Measurements from ENCODE around the gene LIPC.

The LIPC gene

DNA sequence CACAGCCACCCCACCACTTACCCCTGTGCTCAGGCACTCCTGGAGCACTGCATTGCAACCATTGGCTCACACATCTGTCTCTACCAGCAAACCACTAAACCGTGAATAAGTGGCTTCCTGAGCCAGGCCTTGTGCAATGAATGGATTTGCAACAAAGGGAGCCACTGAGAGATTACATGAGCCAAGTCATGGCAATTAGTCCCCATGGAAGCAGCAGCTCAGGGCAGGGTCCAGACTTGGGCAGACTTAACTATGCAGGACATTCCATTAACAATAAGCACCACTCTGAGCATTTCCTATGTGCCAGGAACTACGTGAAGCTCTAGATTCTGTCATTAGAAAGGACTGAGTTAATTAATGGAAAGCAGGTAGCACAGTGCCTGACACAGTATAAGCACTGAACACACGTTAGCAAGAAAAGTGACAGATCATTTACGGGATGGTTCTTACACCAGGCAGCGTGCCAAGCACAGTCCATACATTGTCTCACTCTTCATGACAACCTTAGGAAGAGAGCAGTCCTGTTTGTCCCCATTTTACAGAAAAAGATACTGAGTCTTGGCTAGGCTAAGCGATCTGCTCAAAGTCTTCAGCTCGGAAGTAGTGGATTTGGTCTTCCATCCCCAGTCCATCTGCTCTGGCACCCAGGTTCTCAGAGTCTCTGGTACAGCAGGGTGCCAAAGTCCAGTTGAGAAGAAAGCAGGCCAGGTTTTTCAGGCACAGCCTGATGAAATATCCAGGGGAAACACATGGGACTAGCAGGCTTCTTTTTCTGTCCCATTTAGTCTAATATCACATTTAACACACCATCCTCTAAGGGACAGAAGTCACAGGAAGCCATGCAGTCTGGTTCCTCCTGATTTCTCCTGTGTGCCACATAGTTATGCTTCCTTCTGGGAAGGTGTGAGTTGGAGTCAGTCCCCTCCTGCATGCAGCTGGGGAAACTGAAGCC, 44.1 kb downstream of the LIPC start:
- no peak for DNase-seq (ENCODE audit: low spot score)

DNA sequence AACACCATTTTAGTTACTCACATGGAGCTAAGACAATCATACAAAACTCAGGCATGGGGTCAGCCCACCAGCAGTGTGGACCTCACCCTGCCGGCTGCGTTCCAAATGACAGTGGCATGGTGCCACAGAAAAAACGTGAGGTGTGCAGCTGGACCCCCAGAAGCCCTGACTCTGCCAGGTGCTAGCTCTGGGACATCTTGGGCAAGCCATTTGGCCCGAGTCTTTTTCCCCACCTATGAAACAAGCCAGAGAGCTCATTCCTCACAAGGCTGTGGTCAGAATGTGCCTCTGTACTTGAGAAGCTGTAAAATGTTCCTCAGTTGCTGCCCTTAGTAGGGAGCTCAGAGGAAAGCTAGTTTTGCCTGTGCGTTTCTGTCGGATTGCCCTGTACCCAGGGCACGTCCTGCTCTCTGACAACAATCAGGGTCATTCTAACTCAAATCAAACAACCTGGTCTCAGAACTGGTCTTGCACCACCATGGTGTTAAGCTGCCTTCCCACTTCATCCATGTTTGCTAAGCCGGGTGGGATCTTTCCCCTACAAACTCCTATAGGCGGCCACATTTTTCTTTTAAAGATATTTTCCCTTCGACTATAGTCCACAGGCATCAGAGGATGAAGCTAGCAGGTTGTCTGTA, 44.9 kb downstream of the LIPC start:
- no peak for DNase-seq (ENCODE audit: low spot score)

DNA sequence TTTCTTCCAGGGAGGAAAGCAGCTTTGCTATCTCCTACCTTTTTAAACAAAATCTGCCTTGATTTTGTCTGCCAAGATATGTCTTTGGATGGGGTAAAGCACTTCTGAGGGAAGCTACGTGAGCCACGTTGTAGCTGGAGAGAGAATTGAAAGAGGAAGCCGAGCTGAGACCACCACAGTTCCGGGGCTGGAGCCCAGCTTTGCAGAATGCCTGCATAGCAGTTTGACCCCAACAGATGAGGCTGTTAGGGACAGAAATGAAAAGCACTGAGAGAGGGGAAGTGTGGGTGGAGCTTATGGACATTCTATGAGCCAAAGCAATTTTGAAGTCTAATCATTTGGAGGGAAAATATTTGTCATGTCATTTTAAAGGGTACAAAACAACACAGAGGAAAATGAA, 45.4 kb downstream of the LIPC start:
- no peak for DNase-seq (ENCODE audit: low spot score)

DNA sequence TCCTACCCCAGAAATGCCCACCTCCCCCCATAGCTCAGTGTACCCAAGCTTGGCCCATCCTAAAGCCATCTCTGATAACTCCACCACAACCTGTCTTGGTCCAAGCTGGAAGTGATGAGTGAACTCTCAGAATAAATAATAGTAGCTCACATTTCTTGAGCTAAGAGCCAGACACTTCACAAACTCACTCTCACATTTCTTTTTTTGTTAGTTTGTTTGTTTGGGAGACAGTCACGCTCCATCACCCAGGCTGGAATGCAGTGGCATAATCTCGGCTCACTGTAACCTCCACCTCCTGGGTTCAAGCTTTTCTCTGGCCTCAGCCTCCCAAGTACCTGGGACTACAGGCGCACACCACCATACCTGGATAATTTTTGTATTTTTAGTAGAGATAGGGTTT, 46.2 kb downstream of the LIPC start:
- no peak for DNase-seq (ENCODE audit: low spot score)

DNA sequence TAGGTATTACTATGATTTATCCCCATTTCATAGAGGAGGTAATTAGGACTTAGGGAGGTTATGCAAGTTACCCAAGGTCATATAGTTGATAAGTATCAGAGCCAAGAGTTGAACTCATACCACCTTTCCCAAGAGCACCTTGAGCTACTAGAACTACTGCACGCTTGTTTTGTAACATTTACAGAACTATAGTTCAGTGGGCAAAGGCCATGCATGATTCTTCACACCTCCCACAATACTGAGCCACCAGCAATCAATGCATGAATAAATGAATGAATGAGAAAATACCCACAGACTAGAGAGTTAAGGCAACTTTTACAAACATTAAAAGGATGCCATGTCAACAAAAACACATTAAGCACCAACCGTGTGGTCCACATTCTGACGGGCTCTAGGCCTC, 46.8 kb downstream of the LIPC start:
- no peak for DNase-seq (ENCODE audit: low spot score)

DNA sequence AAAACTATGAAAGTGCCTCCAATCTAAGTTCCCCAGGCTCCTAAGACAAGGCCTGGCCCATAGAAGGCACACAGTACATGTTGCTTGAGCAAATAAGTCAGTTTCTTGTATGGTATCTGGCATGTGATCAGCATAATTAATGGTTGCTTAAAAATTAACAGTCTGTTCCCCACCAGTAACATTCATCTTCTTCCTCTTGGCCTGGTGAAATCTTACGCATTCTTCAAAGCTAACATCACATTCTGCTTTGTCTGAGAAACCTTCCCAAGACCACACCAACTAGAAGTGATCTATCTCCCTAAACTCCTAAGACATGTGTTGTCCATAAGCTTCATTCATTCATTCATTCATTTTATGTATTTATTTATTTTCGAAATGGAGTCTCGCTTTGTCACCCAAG, 48.1 kb downstream of the LIPC start:
- no peak for DNase-seq (ENCODE audit: low spot score)

DNA sequence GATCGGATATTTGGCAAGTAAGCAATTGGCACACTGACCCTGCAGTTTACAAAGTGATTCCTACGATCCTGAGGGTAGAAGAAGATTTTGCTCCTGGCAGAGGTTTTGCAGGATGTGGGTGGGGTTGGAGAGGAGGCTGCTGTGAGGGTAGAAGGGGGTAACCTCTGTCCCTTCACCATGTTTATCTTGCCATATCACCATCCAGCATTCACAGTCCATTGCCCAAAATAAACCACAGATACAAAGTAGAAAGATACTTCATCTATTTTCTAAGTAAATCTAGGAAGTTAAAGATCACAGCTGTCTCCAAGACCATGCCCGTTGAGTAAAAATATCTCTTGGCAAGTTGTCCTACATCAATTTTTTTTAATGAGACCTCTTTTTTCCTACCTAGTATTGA, 51.6 kb downstream of the LIPC start:
- DNase-seq (ENCODE audit: low spot score), result no peak

DNA sequence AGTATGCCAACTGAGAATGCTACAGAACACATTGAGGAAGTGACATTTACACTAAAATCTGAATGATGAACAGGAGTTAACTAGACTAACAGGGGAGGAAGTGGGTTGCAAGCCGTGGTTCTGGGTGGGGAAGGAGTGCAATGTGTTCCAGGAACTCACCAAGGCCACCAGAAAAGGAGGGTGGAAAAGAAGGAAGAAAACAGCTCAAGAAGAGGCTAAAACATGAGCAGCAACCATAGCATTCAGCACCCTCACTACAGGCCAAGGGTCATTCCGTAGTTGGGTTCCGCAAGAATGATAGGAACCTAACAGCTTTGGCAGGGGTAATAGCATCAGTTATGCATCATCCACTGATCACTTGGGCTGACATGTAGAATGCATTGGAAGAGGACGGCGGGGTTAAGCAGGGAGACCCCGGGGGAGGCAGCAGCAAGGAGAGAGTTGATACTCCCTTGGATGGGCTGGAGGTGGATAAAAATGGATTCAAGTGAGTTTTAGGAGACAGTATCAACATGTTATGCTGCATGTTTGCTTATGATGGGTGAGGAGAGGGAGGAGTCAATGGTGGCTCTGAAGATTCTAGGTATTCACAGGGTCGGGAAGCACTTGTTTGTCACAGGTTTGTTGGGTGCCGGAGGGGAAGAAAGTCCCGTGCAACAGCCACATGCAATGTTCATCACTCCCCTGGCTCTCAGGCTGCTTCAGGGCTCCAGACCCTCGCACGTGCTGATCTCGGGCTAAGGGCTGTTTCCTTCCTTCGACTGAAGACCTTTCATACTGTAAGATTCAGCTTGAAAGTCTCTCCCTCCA, 53.2 kb downstream of the LIPC start:
- no peak for DNase-seq (ENCODE audit: low spot score)

DNA sequence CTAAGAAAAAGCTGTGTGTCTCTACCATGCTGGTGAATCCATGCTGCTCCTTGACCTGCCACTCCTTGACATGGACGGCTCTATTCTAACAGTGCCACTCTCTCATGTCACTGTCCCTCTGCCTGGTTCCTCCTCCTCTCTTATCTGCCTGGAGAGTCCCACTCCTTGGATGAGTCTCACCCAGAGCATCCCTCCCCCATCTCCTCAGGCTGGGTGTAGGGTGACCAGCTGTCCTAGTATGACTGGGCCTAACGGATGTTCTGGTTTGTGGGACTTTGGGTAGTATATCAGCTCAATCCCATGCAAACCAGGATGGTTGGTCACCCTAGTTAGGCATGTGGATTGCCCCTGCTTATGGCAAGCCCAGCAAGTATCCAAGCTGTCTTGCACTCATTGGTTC, 54.3 kb downstream of the LIPC start:
- no peak for DNase-seq (ENCODE audit: low spot score)

DNA sequence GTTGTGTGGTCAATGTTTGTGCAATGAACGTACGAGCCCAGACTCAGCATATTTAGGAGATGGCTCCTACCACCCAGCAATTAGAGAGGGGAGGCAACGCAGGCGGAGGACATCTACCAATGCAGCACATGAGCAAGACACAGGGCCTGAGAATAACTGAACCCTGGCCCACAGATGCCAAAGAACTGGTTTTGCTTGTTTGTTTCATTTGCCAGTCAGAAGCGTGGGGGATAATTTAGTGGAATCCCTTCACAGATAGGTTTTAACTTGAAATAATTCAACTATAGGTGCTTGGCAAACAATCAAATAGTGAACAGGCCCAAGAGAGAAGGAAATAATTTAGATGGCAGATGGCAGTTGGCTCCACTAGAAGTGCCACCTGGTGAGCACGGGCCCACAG, 54.8 kb downstream of the LIPC start:
- DNase-seq (ENCODE audit: low spot score), result no peak

DNA sequence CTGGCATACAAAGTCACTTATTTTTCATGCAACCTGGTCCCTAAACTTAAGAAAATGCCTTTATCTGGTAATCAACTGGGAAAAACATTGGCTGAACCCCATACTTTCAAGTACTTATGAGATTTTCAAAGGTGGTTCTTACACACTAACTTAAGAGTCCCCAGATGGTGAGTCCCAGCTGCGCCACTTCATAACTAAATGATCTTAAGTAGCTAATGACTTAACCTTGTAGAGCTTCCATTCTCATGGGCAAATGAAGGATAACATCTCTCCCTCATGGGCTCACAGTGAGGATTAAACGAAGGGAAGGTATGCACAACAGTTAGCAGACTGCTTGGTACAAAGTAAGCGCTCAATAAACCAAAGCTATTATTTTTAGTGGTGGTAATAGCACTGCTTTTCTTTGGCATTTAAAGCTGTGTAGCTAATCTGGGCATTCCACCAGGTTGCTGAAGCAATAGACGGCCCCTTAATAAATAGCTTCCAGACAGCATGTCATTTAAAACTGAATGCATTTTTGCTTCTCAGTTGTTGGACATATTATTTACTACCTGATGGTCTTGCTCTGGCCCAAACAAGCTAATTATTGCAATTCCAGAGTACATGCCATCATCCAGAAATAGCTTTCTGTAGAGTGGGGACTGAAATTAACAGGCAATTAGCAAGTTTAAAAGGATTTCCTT, 55.4 kb downstream of the LIPC start:
- peak; percentile 60 for DNase-seq (ENCODE audit: low spot score)

DNA sequence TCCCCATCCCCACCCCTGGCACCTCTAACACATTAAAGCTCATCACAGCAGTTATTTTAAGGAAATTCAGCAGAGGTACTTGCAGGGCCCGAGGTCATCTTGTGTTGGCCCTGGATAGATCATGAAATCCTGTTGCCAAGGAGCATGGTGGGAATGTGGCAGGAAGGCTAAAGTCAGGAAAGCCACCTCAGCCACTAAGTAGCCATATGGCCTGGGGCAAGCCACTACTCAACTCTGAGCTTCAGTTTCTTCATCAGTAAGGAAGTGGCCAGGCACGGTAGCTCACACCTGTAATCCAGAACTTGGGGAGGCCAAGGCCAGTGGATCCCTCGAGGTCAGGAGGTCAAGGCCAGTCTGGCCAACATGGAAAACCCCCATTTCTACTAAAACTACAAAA, 55.9 kb downstream of the LIPC start:
- DNase-seq (ENCODE audit: low spot score), result no peak

DNA sequence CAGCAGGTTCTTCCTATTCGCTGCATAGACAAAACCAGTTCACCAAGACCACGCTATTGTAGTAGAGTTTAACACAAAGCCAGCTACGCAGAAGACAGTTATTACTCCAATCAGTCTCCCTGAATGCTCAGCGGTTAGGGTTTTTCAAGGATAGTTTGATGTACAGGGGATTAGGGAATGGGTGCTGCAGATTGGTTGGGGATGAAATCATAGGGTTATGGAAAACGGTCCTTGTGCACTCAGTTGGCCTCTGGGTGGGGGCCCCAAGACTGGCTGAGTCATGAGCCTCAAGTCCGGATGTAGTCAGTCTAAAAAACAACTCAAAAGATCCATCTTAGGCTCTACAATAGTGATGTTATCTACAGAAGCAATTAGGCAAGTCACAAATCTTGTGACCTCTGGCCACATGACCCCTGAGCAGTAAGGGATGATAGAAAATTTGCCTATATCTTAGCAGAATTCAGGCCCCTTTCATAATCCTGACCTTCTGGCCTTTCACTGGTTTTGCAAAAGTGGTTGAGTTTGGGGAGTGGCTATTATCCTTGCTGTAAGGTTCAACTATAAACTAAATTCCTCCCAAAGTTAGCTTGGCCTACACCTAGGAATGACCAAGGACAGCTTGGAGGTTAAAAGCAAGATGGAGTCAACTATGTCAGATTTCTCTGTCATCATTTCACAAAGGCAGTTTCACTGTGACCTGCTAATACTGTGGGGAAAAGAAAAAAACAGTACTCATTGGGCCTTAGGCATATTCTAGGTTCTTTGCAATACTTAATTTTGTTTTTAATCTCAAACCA, 57.7 kb downstream of the LIPC start:
- DNase-seq (ENCODE audit: low spot score), result no peak

DNA sequence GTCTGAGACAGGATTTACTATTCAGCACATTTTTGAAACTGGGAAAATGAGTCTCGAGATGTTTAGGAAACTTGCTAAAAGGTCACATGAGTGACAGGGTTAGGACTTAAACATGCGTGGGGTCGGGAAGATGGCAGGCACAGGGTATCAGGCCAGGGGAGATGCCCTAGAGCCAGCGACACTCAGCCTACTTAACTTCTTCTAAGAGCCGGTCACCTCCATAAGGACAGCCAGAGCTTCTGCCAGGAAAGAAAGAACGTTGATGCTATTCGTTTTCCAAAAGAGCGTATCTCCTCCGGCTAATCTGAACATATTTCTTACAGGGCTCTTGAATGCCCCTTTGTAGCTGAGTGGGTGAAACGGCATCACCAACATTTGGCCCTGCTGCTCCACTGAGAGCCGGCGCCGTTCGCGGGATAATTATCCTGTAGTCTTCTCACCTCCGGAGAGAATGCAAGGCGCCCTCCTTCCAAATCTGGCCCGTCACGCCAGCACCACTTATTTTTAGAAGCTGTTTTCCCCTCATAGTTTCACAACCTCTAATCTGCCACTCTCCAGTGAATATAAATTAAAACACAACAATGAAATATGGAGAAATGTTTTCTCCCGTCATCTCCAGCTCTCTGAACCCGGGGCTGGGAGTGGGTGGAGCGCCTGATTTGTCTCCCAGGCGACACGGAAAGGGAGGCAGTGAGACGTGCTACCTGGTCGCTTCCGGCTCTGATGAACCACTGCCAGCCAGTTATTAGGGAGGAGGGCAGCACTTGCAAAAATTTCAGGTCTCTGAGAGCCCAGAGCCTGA, 58.5 kb downstream of the LIPC start:
- DNase-seq (ENCODE audit: low spot score), result no peak

DNA sequence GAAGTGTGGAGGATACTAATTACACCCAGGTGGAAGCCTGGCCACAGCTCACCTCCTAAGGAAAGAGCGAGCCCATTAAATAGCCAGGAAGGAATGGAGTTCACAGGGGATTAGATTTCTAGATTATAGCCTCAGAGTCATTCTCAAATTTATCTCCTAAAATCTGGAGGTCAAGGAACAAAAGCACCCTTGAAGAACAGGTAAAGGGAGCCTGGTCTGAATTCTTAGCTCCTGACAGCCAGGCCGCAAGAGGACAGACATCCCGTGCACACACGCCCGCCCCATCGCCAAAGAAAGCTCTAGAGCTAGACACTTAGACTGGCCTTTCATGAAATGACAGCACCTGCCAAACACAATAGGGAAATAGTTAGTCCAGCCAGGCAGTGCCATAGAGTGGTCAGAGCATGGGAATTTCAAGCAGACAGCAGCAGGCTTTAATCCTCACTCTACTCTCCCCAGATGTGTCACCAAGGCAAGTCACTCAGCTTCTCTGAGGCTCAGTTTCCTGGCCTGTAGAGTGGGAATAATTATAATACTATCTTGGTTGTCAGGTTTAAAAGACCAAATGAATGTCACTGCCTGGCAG, 59.2 kb downstream of the LIPC start:
- DNase-seq (ENCODE audit: low spot score), result no peak

DNA sequence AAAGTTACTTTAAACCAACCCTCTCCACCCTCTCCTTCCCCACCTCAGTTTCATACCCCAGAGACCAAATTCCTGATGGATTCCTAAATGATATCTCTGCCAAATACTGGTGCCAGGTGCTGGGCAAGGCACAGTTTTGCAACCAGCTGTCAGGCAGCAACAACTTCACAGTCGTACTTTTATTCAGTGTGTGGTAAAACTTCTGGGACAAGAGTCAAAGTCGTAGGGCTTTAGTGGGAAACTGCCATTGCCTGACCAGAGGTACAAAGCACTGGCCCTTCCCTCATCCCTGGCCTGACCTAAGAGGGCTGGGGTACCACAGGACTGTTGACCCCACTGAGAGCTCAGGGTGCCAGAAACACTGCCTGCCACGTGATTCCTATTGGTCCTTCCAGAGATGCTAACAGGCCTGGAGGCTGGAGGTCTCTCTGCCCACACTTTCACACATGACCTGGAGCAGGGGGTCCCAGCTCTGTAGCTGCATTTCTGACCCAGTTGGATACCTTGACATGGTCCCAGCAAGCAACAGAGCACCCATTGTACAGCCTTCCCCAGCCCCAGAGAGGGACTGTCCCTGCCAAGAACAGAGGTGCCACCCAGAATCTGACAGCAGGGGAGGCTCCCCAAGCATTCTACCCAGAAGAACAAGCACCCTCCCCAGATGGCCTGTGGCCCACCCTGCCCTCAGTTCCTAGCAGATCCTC, 59.9 kb downstream of the LIPC start:
- no peak for DNase-seq (ENCODE audit: low spot score)

DNA sequence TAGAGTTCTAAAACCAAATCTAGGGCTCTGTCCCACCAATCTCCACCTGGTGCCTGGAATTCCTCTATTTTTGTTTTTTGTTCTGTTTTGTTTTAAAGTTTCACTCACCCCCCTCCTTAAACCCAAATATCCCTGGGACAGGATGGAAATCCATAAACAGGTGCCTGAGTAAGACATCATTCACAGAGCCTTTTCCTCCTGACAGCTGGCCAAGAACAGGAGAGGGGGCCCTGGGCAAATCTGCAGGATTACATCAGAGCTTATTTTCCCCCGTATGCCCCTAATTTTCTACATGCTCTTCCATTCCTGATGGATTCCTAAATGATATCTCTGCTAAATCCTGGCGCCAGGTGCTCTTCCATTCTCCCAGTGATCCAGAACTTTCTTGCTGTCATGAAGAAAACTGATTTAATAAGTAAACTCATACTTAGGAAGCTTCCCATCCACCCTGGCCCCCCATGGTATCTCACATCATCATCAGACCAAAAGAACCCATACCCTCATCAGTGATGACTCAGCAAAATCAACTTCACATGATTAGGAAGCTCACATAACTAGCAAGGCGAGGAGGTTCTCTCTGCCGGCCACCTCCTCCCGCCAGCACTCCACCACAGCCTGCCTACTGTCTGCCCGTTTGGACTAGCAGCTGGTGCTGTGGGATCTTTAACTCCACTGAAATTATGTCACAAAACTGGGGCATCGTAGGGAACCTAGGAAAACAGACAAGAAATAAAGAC, 61.0 kb downstream of the LIPC start:
- DNase-seq (ENCODE audit: low spot score), result peak; percentile 55

DNA sequence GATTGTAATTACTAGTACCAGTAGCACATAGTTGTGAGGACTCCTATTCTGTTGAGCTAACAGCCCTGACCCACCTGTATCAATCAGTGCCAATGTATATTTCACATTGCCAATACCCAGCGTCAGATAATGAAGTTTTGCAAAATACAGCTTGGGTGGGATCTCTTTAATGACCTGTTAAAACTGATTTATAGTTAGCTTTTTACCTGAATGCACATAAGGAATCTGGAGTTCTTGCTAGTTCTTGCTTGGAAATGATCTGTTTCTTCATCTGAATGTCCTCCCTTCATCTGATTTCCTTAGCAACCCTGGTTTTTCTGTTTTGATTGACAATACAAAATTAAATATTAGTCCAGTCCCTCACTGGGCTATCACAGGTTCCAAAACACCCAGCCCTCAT, 62.8 kb downstream of the LIPC start:
- DNase-seq (ENCODE audit: low spot score), result no peak
